Lung (tissue), 12 donors: Measurements from ENCODE around the gene DNAJC4. TPM values are rescaled to one million over a fixed set of nuclear protein-coding genes. Genes with fewer than 3 reads are reported as not detected.

Experiments
- ATAC-seq: fragments of 200-7000 bp; cut with Tn5 transposase; one replicate; pipeline ENCODE4 v1.9.1; 2020; ENCODE audit warnings: moderate number of reproducible peaks; ENCODE audit not compliant: insufficient read depth, low FRiP score
- DNase-seq, 3 donors: peaks; one replicate each; pipeline ENCODE4 v3.0.0-alpha.2; 2013 to 2017
- H3K27ac ChIP-seq, 2 donors: one replicate each; pipeline ENCODE4 v1.5.1; 2013; ENCODE audit warnings: mild to moderate bottlenecking in 2 of 2, moderate library complexity in 2 of 2, control low read depth in 1 of 2, inconsistent platforms in 1 of 2, low read depth in 1 of 2, low read length in 1 of 2
- H3K27me3 ChIP-seq, 3 donors: one replicate each; pipeline ENCODE4 v1.5.1; 2013; ENCODE audit warnings: low read length in 2 of 3; ENCODE audit not compliant: control insufficient read depth in 3 of 3, insufficient read depth in 3 of 3
- H3K36me3 ChIP-seq, 4 donors: one replicate each; pipeline ENCODE4 v1.5.1; 2013; ENCODE audit warnings: low read length in 4 of 4, mild to moderate bottlenecking in 1 of 4, moderate library complexity in 1 of 4; ENCODE audit not compliant: control insufficient read depth in 4 of 4, insufficient read depth in 4 of 4
- H3K4me1 ChIP-seq, 5 donors: one replicate each; pipeline ENCODE4 v1.5.1; 2013; ENCODE audit warnings: low read length in 5 of 5, mild to moderate bottlenecking in 2 of 5, moderate library complexity in 1 of 5; ENCODE audit not compliant: control insufficient read depth in 5 of 5, insufficient read depth in 5 of 5
- H3K4me3 ChIP-seq: one replicate; pipeline ENCODE4 v1.5.1; 2013; ENCODE audit warnings: mild to moderate bottlenecking, control low read depth, moderate library complexity
- H3K9ac ChIP-seq, 2 donors: one replicate each; pipeline ENCODE4 v1.5.1; 2013; ENCODE audit warnings: low read length in 2 of 2, control low read depth in 1 of 2; ENCODE audit not compliant: insufficient read depth in 1 of 2
- H3K9me3 ChIP-seq, 4 donors: one replicate each; pipeline ENCODE4 v1.5.1; 2013; ENCODE audit warnings: low read length in 3 of 4, mild to moderate bottlenecking in 1 of 4, moderate library complexity in 1 of 4; ENCODE audit not compliant: control insufficient read depth in 4 of 4, insufficient read depth in 3 of 4
- CTCF ChIP-seq: IDR thresholded peaks from 2 replicates; pipeline ENCODE4 v1.5.1; 2012; ENCODE audit warnings: mild to moderate bottlenecking; ENCODE audit errors: control extremely low read depth, extremely low read depth
- WGBS, 2 donors: extraction: QIAGEN DNeasy Blood & Tissue Kit; methylation state at CpG; one replicate each; pipeline ENCODE4 v1.1.7; 2013; 5-methylcytosine and 5-hydroxymethylcytosine counted together
- polyA plus RNA-seq, 2 donors: library from polyadenylated mRNA; stranded (reverse); fragments of 200-250 nt; gene quantifications; one replicate each; pipeline ENCODE4 v1.2.1, GENCODE V29; 2013
- total RNA-seq, 2 donors: library from RNA; depleted of rRNA in 1 of 2; stranded (reverse); fragments of >200 nt in 1 of 2; gene quantifications; one replicate each; pipeline ENCODE4 v1.2.1, GENCODE V29; 2014 to 2021
- donor health status: control.
- donor health status: control.
- donor health status: Bipolar disorder and iron deficiency.
- donor health status: healthy.
- donor health status: DM: yes; HTN: yes; CAD: no.

DNAJC4 gene
- total and polyA plus RNA-seq, 4 donors: 22.7 to 58.4 (median 34.4) TPM

DNA sequence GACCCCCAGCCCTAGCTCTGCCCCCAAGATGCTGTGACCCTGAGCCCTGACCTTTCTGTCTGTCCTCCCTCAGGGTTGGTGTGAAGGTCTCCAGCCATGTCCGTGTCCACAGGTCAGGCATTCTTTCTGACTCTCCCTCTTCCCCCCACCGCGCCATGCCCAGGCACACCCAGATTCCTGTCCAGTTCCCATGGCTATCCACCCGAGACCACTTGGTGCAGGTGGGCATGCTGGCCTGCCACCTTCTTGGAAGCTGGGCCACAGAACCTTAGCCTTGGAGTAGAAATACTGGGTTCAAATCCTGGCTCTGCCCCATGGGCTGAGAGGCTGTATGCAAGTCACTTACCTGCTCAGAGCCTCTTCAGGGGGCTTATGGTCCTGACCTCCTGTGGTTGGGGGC, 18.7 kb downstream of the DNAJC4 start:
- WGBS, 2 donors: 96 to 97% methylated on average over 4 of the region's 4 CpGs
- Histone ChIP-seq H3K4me1 (peaks cover 0 to 34% (median 14%) of the 10 kb centered on the region in 5 donors), H3K9ac (no peak overlapping the region), H3K4me3 (no peak overlapping the region), H3K9me3 (no peaks in the 10 kb centered on the region), H3K36me3 (peaks cover 0 to 3% (median 1%) of the 10 kb centered on the region in 4 donors), H3K27me3 (no peaks in the 10 kb centered on the region), H3K27ac (no peak overlapping the region)
- no peak for ATAC-seq
- TF ChIP-seq CTCF: no peak
- no peak for DNase-seq

DNA sequence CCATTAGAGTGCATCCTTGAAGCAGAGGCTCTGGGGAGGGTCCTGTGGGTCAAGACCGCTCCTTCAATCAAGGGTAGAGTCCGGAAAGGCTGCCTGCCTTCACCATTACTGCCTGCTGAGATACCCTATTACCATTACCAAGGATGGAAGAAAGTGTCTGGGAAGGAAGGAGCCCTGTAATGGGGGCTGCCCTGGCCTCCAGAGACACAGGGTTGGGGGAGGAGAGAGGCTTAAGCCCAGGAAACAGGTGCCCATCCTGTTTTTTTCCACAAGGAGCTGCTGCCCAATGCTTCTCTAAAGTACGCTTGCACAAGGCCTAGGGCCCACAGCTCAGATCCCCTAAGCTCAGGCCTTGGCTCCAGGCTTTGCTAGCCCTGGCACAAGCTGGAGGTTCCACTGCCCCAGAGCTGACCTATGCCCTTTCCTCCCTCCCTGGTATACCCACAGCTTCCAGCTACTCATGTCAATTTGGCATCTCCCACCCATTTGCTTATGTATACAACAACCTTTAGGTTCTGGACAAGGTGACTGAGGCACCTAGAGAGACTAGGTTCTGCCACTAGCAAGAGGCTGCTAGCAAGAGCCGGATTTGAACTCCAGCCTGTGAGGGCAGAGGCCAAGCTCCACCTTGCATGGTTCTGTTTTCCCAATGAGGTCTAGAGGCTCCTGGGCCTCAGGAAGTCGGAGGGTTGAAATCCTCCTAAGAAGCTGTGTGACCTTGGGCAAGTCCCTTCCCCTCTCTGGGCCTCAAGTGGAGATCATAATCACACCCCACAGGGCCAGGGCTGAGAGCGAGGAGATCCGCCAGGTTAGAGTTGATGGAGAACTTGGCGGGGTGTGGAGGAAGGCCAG, 19.4 kb downstream of the DNAJC4 start:
- DNase-seq (no peak), ATAC-seq (no peak)
- H3K9me3 ChIP-seq: no peaks in the 10 kb centered on the region
- no peak overlapping the region for H3K4me3 ChIP-seq
- H3K27ac ChIP-seq: no peak overlapping the region
- no peak for TF ChIP-seq CTCF
- H3K36me3 ChIP-seq: peaks cover 0 to 5% (median under 1%) of the 10 kb centered on the region in 4 donors
- WGBS, 2 donors: 84 to 87% methylated on average over 8 of the region's 8 CpGs
- no peaks in the 10 kb centered on the region for H3K27me3 ChIP-seq
- H3K4me1 ChIP-seq: peaks cover 0 to 34% (median 14%) of the 10 kb centered on the region in 5 donors
- H3K9ac ChIP-seq: no peak overlapping the region

- no peak overlapping the region for H3K27ac ChIP-seq
- DNase-seq: peak in 1 of 3 donors; percentile 26
Measured at GRCh38 chr11:64250415-64251015, 20.2 kb downstream of the DNAJC4 start.

More at GRCh38 chr11:64250415-64251015, 20.2 kb downstream of the DNAJC4 start:
- Histone ChIP-seq H3K36me3 (peaks cover 0 to 11% (median 2%) of the 10 kb centered on the region in 4 donors), H3K9ac (no peak overlapping the region), H3K4me1 (peaks cover 0 to 28% (median 12%) of the 10 kb centered on the region in 5 donors), H3K4me3 (no peak overlapping the region), H3K27me3 (no peaks in the 10 kb centered on the region), H3K9me3 (no peaks in the 10 kb centered on the region)
- WGBS, 2 donors: 23 to 27% methylated on average over 13 of the region's 13 CpGs
- no peak for TF ChIP-seq CTCF
- ATAC-seq: no peak
